Smooth muscle cell (in vitro differentiated cells): ENCODE data around the gene PIR. TPM values are rescaled to one million over a fixed set of nuclear protein-coding genes. Genes with fewer than 3 reads are reported as not detected.

Experiments
- DNase-seq: peaks from one replicate; lab custom pipeline; 2025; ENCODE audit not compliant: unreplicated experiment; lab: John Stamatoyannopoulos, UW
- H2AFZ ChIP-seq: fragments of 200-600 bp; sonication (generic); 2 replicates; pipeline ENCODE4 v1.6.0; 2016; ENCODE audit warnings: antibody characterized with exemption, low read depth, mild to moderate bottlenecking
- H3F3A ChIP-seq: fragments of 200-600 bp; sonication (generic); 2 replicates; pipeline ENCODE4 v1.6.0; 2017; ENCODE audit warnings: antibody characterized with exemption, low read depth
- H3K27ac ChIP-seq: fragments of 200-600 bp; sonication (generic); 2 replicates; pipeline ENCODE4 v1.5.1; 2016; ENCODE audit warnings: low read depth, mild to moderate bottlenecking
- H3K27me3 ChIP-seq: fragments of 200-600 bp; sonication (generic); 2 replicates; pipeline ENCODE4 v1.6.1; 2016; ENCODE audit warnings: low read depth, mild to moderate bottlenecking
- H3K36me3 ChIP-seq: fragments of 200-600 bp; sonication (generic); 2 replicates; pipeline ENCODE4 v1.5.1; 2016; ENCODE audit warnings: low read depth
- H3K4me1 ChIP-seq: fragments of 200-600 bp; sonication (generic); 2 replicates; pipeline ENCODE4 v1.5.1; 2016; ENCODE audit warnings: low read depth
- H3K4me2 ChIP-seq: fragments of 200-600 bp; sonication (generic); 2 replicates; pipeline ENCODE4 v1.6.0; 2016; ENCODE audit warnings: mild to moderate bottlenecking
- H3K4me3 ChIP-seq: fragments of 200-600 bp; sonication (generic); 2 replicates; pipeline ENCODE4 v1.5.1; 2016; ENCODE audit warnings: mild to moderate bottlenecking
- H3K79me2 ChIP-seq: fragments of 200-600 bp; sonication (generic); 2 replicates; pipeline ENCODE4 v1.6.0; 2016; ENCODE audit warnings: low read depth, mild to moderate bottlenecking
- H3K9ac ChIP-seq: fragments of 200-600 bp; sonication (generic); 2 replicates; pipeline ENCODE4 v1.6.0; 2016; ENCODE audit warnings: low read depth
- H3K9me3 ChIP-seq: fragments of 200-600 bp; sonication (generic); replicated peaks from 2 replicates; pipeline ENCODE4 v1.5.1; 2016; ENCODE audit warnings: low read depth
- H4K20me1 ChIP-seq: fragments of 200-600 bp; sonication (generic); 2 replicates; pipeline ENCODE4 v1.6.0; 2016; ENCODE audit warnings: low read depth
- CTCF ChIP-seq: fragments of 200-600 bp; sonication (generic); IDR thresholded peaks from 2 replicates; pipeline ENCODE4 v1.5.1; 2017; ENCODE audit warnings: borderline replicate concordance, mild to moderate bottlenecking, antibody characterized with exemption; ENCODE audit not compliant: insufficient read depth, poor library complexity, severe bottlenecking
- WGBS: methylation state at CpG from one replicate; pipeline ENCODE4 v1.1.7; 2016; ENCODE audit warnings: low lambda C conversion rate; 5-methylcytosine and 5-hydroxymethylcytosine counted together
- polyA plus RNA-seq: library from polyadenylated mRNA; unstranded; fragments of >200 nt; fragmentation: Nextera tagmentation; extraction: Ambion mirVana; gene quantifications from 2 replicates; pipeline ENCODE4 v1.2.1, GENCODE V29; 2016
- total RNA-seq: library from RNA; depleted of rRNA; stranded (reverse); fragments of >200 nt; gene quantifications from 2 replicates; pipeline ENCODE4 v1.2.3, GENCODE V29; 2014

The PIR gene
- total and polyA plus RNA-seq, 2 experiments from 2014 or later, result 9.3 to 14.3 TPM

DNA sequence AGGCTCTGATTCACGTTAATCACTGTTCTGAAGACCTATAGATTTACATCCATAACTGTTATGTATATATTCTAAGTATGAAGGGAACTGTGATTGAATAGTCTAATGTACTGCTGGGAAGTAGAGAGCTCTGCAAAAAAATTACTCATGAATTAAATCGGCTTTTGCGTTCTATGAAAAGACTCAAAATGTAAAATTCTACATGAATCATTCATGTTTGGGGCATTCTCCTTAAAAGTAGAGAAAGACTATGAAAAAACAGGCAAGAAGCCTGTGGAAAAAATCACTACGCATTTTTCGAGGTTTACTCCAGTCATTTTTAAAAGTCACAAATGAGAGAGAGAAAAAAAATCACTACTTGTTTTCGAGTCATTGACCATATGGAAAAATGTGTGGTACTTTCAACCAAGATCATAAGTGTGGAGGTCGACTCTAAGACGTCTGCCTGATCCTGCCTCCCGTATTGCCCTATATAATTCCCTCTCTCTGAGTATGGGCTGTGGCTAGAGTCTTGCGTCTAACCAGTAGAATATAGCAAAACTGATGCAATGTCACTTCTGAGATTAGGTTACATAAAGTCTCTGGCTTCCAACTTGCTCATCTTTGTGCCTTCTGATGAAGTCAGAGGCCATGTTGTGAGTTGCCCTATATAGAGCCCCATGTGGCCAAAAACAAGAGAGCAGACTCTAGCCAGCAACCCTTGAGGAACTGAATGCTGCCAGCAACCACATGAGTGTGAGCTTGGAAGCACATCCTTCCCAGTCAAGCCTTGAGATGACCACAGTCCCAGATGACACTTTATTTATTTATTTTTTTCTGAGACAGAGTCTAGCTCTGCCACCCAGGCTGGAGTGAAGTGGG lies 76.8 kb downstream of the PIR start:
- Histone ChIP-seq H3K9me3 (no peaks in the 10 kb centered on the region), H3K27me3 (no peaks in the 10 kb centered on the region), H3K36me3 (no peaks in the 10 kb centered on the region), H3K27ac (no peak overlapping the region), H2AFZ (no peak overlapping the region), H3F3A (no peaks in the 10 kb centered on the region), H3K4me3 (no peak overlapping the region), H3K4me1 (no peaks in the 10 kb centered on the region), H3K79me2 (no peaks in the 10 kb centered on the region), H3K4me2 (no peak overlapping the region), H4K20me1 (no peaks in the 10 kb centered on the region), H3K9ac (no peak overlapping the region)
- no peak for TF ChIP-seq CTCF
- DNase-seq, result no peak
- WGBS, result 91% methylated on average over 10 of the region's 10 CpGs

DNA sequence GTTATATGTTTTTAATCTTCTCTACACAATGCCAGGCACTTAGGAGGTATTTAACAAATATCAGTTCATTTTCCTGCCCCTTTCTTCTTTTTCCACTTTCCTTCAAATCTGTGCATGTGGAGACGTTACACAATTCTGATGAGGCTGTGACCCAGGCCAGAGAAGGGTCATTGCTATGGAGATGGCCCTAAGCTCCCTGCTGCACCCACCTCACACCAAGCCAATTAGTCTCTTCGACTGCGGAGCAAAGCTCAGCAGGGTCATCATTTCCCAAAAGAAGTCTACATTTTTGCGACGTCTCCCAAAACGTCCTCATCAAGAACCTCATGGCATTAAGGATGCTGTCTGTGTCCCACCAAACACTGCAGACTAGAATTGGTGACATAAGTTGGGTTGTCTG lies 80.0 kb downstream of the PIR start:
- DNase-seq, result no peak
- no peaks in the 10 kb centered on the region for H3F3A ChIP-seq
- H3K27ac ChIP-seq, result no peak overlapping the region
- H3K36me3 ChIP-seq, result no peaks in the 10 kb centered on the region
- no peaks in the 10 kb centered on the region for H4K20me1 ChIP-seq
- no peak overlapping the region for H3K9ac ChIP-seq
- no peak overlapping the region for H3K4me2 ChIP-seq
- H3K4me3 ChIP-seq, result no peak overlapping the region
- no peak for TF ChIP-seq CTCF
- no peaks in the 10 kb centered on the region for H3K4me1 ChIP-seq
- 86% methylated on average over 6 of the region's 6 CpGs for WGBS
- H2AFZ ChIP-seq, result no peak overlapping the region
- no peaks in the 10 kb centered on the region for H3K9me3 ChIP-seq
- no peaks in the 10 kb centered on the region for H3K27me3 ChIP-seq
- H3K79me2 ChIP-seq, result no peaks in the 10 kb centered on the region

GRCh38 chrX:15410947-15411346 lies 82.2 kb downstream of the PIR start:
- H3K27ac ChIP-seq, result no peak overlapping the region
- no peak overlapping the region for H3K4me3 ChIP-seq
- 85% methylated on average over 2 of the region's 2 CpGs for WGBS
- H3K9ac ChIP-seq, result no peak overlapping the region
- no peak overlapping the region for H2AFZ ChIP-seq
- no peaks in the 10 kb centered on the region for H3K9me3 ChIP-seq
- no peaks in the 10 kb centered on the region for H3K4me1 ChIP-seq
- H3K36me3 ChIP-seq, result no peaks in the 10 kb centered on the region
- H3F3A ChIP-seq, result no peaks in the 10 kb centered on the region
- no peaks in the 10 kb centered on the region for H4K20me1 ChIP-seq
- TF ChIP-seq CTCF, result no peak
- no peak overlapping the region for H3K4me2 ChIP-seq
- DNase-seq, result no peak
- no peaks in the 10 kb centered on the region for H3K79me2 ChIP-seq
- H3K27me3 ChIP-seq, result no peaks in the 10 kb centered on the region

- no peak overlapping the region for H3K27ac ChIP-seq
- no peak overlapping the region for H2AFZ ChIP-seq
- no peaks in the 10 kb centered on the region for H3K9me3 ChIP-seq
Measured at GRCh38 chrX:15410430-15410829, 82.7 kb downstream of the PIR start.

More at GRCh38 chrX:15410430-15410829, 82.7 kb downstream of the PIR start:
- Histone ChIP-seq H3F3A (no peaks in the 10 kb centered on the region), H3K4me3 (no peak overlapping the region), H3K4me1 (no peaks in the 10 kb centered on the region), H4K20me1 (no peaks in the 10 kb centered on the region), H3K9ac (no peak overlapping the region), H3K36me3 (no peaks in the 10 kb centered on the region), H3K4me2 (no peak overlapping the region), H3K79me2 (no peaks in the 10 kb centered on the region), H3K27me3 (no peaks in the 10 kb centered on the region)
- no peak for DNase-seq
- TF ChIP-seq CTCF, result no peak
